GM13976 (cell line): ENCODE results near the gene ZNF778.
"Not testable (repeated sequence)": the region's sequence is repeated elsewhere in the genome, so short reads cannot be mapped to it uniquely, and the experiment has no call there.

Experiments
- DNase-seq: peaks from one replicate; pipeline ENCODE4 v3.0.0; 2012; ENCODE audit warnings: low spot score
- CTCF ChIP-seq: IDR thresholded peaks from 2 replicates; pipeline ENCODE4 v1.5.1; 2012; ENCODE audit warnings: borderline replicate concordance, mild to moderate bottlenecking; ENCODE audit not compliant: insufficient read depth; ENCODE audit errors: extremely low read depth, missing control alignments, control extremely low read depth
- in situ Hi-C: fragments of 300-500 bp; cut with MboI; formaldehyde crosslinking; loops from one replicate; pipeline ENCODE4 v1.12.0; 2022; ENCODE audit warnings: low sequenced_read_pairs, mixed read lengths, inconsistent platforms; ENCODE audit not compliant: unreplicated experiment

ZNF778 gene

GRCh38 chr16:89187770-89188392 is 29.6 kb upstream of the ZNF778 start:
- TF ChIP-seq CTCF = no peak
- in situ Hi-C loops = no loop called here
- DNase-seq = no peak

GRCh38 chr16:89188471-89189357 is 28.8 kb upstream of the ZNF778 start:
- DNase-seq, in situ Hi-C loops: not testable (repeated sequence)

GRCh38 chr16:89189358-89190025 is 28.0 kb upstream of the ZNF778 start:
- no peak for DNase-seq
- TF ChIP-seq CTCF = no peak
- in situ Hi-C loops = no loop called here

- DNase-seq = no peak
- in situ Hi-C loops = no loop called here
- TF ChIP-seq CTCF = no peak
Observed at GRCh38 chr16:89190150-89190958, 27.1 kb upstream of the ZNF778 start.

DNA sequence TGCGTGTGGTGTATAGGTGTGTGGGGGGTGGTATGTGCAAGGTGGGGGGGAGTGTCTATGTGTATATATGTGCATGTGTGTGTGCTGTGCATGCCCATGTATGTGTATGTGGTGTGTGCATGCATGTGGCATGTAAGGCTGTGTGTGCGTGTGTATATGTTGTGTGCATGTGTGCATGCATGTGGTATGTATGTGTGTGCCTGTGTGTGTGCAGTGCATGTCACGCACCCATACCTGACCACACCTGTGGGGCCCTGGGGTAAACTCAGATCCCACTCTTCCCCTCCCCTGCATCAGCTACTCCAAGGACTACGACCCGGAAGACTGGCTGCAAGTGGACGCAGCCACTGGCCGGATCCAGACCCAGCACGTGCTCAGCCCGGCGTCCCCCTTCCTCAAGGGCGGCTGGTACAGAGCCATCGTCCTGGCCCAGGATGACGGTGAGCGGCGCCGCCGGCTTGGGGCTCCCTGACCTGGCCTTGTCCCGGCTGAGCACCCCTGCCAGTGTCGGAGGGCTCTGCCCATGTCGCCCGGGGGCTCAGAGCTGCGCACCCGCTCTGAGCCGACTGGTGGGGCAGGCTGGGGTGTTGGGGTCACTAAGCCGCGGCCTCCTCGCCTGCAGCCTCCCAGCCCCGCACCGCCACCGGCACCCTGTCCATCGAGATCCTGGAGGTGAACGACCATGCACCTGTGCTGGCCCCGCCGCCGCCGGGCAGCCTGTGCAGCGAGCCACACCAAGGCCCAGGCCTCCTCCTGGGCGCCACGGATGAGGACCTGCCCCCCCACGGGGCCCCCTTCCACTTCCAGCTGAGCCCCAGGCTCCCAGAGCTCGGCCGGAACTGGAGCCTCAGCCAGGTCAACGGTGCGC is 26.2 kb upstream of the ZNF778 start:
- no peak for DNase-seq
- TF ChIP-seq CTCF = no peak
- in situ Hi-C loops = no loop called here

GRCh38 chr16:89191901-89192185 is 25.7 kb upstream of the ZNF778 start:
- in situ Hi-C loops = no loop called here
- no peak for DNase-seq
- no peak for TF ChIP-seq CTCF

DNA sequence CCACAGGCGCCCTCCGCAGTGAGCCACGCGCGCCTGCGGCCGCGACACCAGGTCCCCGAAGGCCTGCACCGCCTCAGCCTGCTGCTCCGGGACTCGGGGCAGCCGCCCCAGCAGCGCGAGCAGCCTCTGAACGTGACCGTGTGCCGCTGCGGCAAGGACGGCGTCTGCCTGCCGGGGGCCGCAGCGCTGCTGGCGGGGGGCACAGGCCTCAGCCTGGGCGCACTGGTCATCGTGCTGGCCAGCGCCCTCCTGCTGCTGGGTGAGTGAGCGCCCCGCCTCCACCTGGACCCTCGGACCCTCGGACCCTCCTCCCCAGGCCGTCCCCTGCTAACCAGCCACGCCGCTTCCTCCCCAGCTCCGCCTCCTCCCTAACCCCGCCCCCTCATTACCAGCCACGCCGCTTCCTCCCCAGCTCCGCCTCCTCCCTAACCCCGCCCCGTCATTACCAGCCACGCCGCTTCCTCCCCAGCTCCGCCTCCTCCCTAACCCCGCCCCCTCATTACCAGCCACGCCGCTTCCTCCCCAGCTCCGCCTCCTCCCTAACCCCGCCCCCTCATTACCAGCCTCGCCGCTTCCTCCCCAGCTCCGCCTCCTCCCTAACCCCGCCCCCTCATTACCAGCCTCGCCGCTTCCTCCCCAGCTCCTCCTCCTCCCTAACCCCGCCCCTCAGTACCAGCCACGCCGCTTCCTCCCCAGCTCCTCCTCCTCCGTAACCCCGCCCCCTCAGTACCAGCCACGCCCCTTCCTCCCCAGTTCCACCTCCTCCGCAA is 25.1 kb upstream of the ZNF778 start:
- DNase-seq = peak; percentile 87
- in situ Hi-C loops = not testable (repeated sequence)
